Astrocyte (in vitro differentiated cells and primary cell): ENCODE measurements around the gene LOXHD1. TPM values are rescaled to one million over a fixed set of nuclear protein-coding genes. Genes with fewer than 3 reads are reported as not detected.

ENCODE experiments used
- DNase-seq: peaks from one replicate; pipeline ENCODE4 v3.0.0-alpha.2; 2010; ENCODE audit warnings: low read depth
- FAIRE-seq: peaks from 2 replicates; lab custom pipeline; 2011; peaks lifted over from hg19 to GRCh38; lab: Jason Lieb, UNC
- H2AFZ ChIP-seq: 2 replicates; pipeline ENCODE4 v1.6.0; 2012; ENCODE audit warnings: low read depth, low read length, inconsistent platforms
- H3K27ac ChIP-seq: 2 replicates; pipeline ENCODE4 v1.5.1; 2011; ENCODE audit warnings: low read depth, low read length, inconsistent platforms
- H3K27me3 ChIP-seq: 2 replicates; pipeline ENCODE4 v1.6.0; 2011; ENCODE audit warnings: low read length, inconsistent platforms; ENCODE audit not compliant: insufficient read depth
- H3K36me3 ChIP-seq: 2 replicates; pipeline ENCODE4 v1.5.1; 2011; ENCODE audit warnings: low read length, inconsistent platforms; ENCODE audit not compliant: insufficient read depth
- H3K4me1 ChIP-seq: 2 replicates; pipeline ENCODE4 v1.5.1; 2011; ENCODE audit warnings: low read length, inconsistent platforms; ENCODE audit not compliant: insufficient read depth
- H3K4me2 ChIP-seq: 2 replicates; pipeline ENCODE4 v1.6.0; 2012; ENCODE audit warnings: low read length, inconsistent platforms
- H3K4me3 ChIP-seq: 2 replicates; pipeline ENCODE4 v1.5.1; 2011; ENCODE audit warnings: low read depth, mild to moderate bottlenecking, low read length, inconsistent platforms; ENCODE audit not compliant: insufficient read depth
- H3K79me2 ChIP-seq: 2 replicates; pipeline ENCODE4 v1.6.0; 2012; ENCODE audit warnings: mild to moderate bottlenecking, low read length, inconsistent platforms; ENCODE audit not compliant: insufficient read depth
- H3K9ac ChIP-seq: 2 replicates; pipeline ENCODE4 v1.6.0; 2012; ENCODE audit warnings: mild to moderate bottlenecking, low read length, inconsistent platforms
- H3K9me3 ChIP-seq: 2 replicates; pipeline ENCODE4 v1.5.1; 2012; ENCODE audit warnings: low read depth, mild to moderate bottlenecking, low read length, inconsistent platforms; ENCODE audit not compliant: insufficient read depth
- H4K20me1 ChIP-seq: 2 replicates; pipeline ENCODE4 v1.6.0; 2012; ENCODE audit warnings: low read length, inconsistent platforms; ENCODE audit not compliant: insufficient read depth
- H3K27ac Mint-ChIP-seq: one replicate; pipeline ENCODE4 v1.8.0; 2021; ENCODE audit warnings: mild to moderate bottlenecking, mixed read lengths; ENCODE audit not compliant: unreplicated experiment
- H3K27me3 Mint-ChIP-seq: one replicate; pipeline ENCODE4 v1.8.0; 2021; ENCODE audit warnings: low read depth, mixed read lengths; ENCODE audit not compliant: unreplicated experiment
- H3K36me3 Mint-ChIP-seq: one replicate; pipeline ENCODE4 v1.8.0; 2021; ENCODE audit warnings: low read depth, mixed read lengths; ENCODE audit not compliant: unreplicated experiment
- H3K4me1 Mint-ChIP-seq: one replicate; pipeline ENCODE4 v1.8.0; 2021; ENCODE audit warnings: low read depth, mixed read lengths; ENCODE audit not compliant: unreplicated experiment
- H3K4me3 Mint-ChIP-seq: one replicate; pipeline ENCODE4 v1.8.0; 2021; ENCODE audit warnings: mild to moderate bottlenecking, moderate library complexity, mixed read lengths; ENCODE audit not compliant: unreplicated experiment
- H3K9me3 Mint-ChIP-seq: one replicate; pipeline ENCODE4 v1.8.0; 2021; ENCODE audit warnings: mild to moderate bottlenecking, mixed read lengths; ENCODE audit not compliant: unreplicated experiment
- EZH2 ChIP-seq: IDR thresholded peaks from 2 replicates; pipeline ENCODE4 v1.6.1; 2012; ENCODE audit warnings: mild to moderate bottlenecking, low read length, inconsistent platforms; ENCODE audit not compliant: insufficient read depth
- total RNA-seq: library from RNA; stranded (reverse); gene quantifications from 2 replicates; pipeline ENCODE4 v1.2.1, GENCODE V29; 2021
- TF ChIP-seq, protein P1 (sequence below): IDR thresholded peaks from 2 replicates; pipeline ENCODE4 v1.5.1; 2011; ENCODE audit warnings: low read depth, mild to moderate bottlenecking, inconsistent platforms, low read length, moderate library complexity; ENCODE audit not compliant: insufficient read depth

LOXHD1 gene
- total RNA-seq, 1 donor from 2014 or later: not detected

DNA sequence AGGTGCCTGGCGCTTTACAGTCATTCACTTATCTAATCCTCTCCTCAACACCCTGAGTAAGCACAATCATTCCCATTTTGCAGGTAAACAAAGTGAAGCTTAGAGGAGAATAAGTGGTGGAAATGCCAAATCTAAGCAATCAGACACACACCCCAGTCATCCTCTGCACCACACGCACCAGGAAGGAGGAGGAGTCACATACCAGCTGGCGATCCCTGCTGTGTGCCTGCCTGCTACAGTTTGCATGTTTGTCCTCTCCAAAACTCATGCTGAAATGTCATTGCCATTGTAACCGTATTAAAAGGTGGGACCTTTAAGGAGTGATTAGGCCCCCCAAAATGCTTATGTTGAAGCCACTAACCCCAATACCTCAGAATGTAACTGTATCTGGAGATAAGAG, 93.7 kb downstream of the LOXHD1 start:
- DNase-seq (no peak), FAIRE-seq (no peak)
- no peaks in the 10 kb centered on the region for H3K9me3 Mint-ChIP-seq
- Histone ChIP-seq H3K4me1 (no peaks in the 10 kb centered on the region), H3K9me3 (no peaks in the 10 kb centered on the region), H3K4me2 (no peak overlapping the region), H3K27ac (no peak overlapping the region), H3K4me3 (no peak overlapping the region), H2AFZ (no peak overlapping the region), H3K79me2 (no peaks in the 10 kb centered on the region), H3K9ac (no peak overlapping the region), H3K27me3 (no peaks in the 10 kb centered on the region), H3K36me3 (no peaks in the 10 kb centered on the region), H4K20me1 (no peaks in the 10 kb centered on the region)
- no peak overlapping the region for H3K4me3 Mint-ChIP-seq
- no peaks in the 10 kb centered on the region for H3K36me3 Mint-ChIP-seq
- TF ChIP-seq EZH2: no peak
- TF ChIP-seq, protein P1, sequence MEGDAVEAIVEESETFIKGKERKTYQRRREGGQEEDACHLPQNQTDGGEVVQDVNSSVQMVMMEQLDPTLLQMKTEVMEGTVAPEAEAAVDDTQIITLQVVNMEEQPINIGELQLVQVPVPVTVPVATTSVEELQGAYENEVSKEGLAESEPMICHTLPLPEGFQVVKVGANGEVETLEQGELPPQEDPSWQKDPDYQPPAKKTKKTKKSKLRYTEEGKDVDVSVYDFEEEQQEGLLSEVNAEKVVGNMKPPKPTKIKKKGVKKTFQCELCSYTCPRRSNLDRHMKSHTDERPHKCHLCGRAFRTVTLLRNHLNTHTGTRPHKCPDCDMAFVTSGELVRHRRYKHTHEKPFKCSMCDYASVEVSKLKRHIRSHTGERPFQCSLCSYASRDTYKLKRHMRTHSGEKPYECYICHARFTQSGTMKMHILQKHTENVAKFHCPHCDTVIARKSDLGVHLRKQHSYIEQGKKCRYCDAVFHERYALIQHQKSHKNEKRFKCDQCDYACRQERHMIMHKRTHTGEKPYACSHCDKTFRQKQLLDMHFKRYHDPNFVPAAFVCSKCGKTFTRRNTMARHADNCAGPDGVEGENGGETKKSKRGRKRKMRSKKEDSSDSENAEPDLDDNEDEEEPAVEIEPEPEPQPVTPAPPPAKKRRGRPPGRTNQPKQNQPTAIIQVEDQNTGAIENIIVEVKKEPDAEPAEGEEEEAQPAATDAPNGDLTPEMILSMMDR: no peak
- peaks cover 50% of the 10 kb centered on the region for H3K27me3 Mint-ChIP-seq
- no peaks in the 10 kb centered on the region for H3K4me1 Mint-ChIP-seq
- no peak overlapping the region for H3K27ac Mint-ChIP-seq

- no peaks in the 10 kb centered on the region for H4K20me1 ChIP-seq
- FAIRE-seq (no peak), DNase-seq (no peak)
- Mint-ChIP-seq H3K36me3 (no peaks in the 10 kb centered on the region), H3K4me1 (no peaks in the 10 kb centered on the region), H3K27me3 (peaks cover 46% of the 10 kb centered on the region), H3K9me3 (no peaks in the 10 kb centered on the region), H3K4me3 (no peak overlapping the region), H3K27ac (no peak overlapping the region)
- no peak overlapping the region for H3K9ac ChIP-seq
- no peak overlapping the region for H3K4me3 ChIP-seq
- no peak for TF ChIP-seq EZH2
- TF ChIP-seq, protein P1: no peak
- no peaks in the 10 kb centered on the region for H3K79me2 ChIP-seq
- no peak overlapping the region for H2AFZ ChIP-seq
- H3K36me3 ChIP-seq: no peaks in the 10 kb centered on the region
- H3K27ac ChIP-seq: no peak overlapping the region
- no peaks in the 10 kb centered on the region for H3K27me3 ChIP-seq
- no peak overlapping the region for H3K4me2 ChIP-seq
- H3K9me3 ChIP-seq: no peaks in the 10 kb centered on the region
- no peaks in the 10 kb centered on the region for H3K4me1 ChIP-seq
These were observed 94.3 kb downstream of the LOXHD1 start for GRCh38 chr18:46562674-46563192.

GRCh38 chr18:46560671-46561045, 96.4 kb downstream of the LOXHD1 start:
- Histone ChIP-seq H3K36me3 (no peaks in the 10 kb centered on the region), H3K4me2 (no peak overlapping the region), H3K27me3 (no peaks in the 10 kb centered on the region), H3K27ac (no peak overlapping the region), H3K9me3 (no peaks in the 10 kb centered on the region), H3K9ac (no peak overlapping the region), H3K4me3 (no peak overlapping the region), H3K4me1 (no peaks in the 10 kb centered on the region), H2AFZ (no peak overlapping the region), H4K20me1 (no peaks in the 10 kb centered on the region), H3K79me2 (no peaks in the 10 kb centered on the region)
- Mint-ChIP-seq H3K27me3 (peaks cover 27% of the 10 kb centered on the region), H3K4me3 (no peak overlapping the region), H3K9me3 (no peaks in the 10 kb centered on the region), H3K36me3 (no peaks in the 10 kb centered on the region), H3K4me1 (no peaks in the 10 kb centered on the region), H3K27ac (no peak overlapping the region)
- FAIRE-seq (no peak), DNase-seq (no peak)
- TF ChIP-seq, protein P1: no peak
- TF ChIP-seq EZH2: no peak
